ENCODE data around the gene TGM5. TPM values are rescaled to one million over a fixed set of nuclear protein-coding genes. Genes with fewer than 3 reads are reported as not detected.
"Not testable (repeated sequence)": the region's sequence is repeated elsewhere in the genome, so short reads cannot be mapped to it uniquely, and the experiment has no call there.

The TGM5 gene
- total RNA-seq, 1 experiment from 2014 or later = not detected

DNA sequence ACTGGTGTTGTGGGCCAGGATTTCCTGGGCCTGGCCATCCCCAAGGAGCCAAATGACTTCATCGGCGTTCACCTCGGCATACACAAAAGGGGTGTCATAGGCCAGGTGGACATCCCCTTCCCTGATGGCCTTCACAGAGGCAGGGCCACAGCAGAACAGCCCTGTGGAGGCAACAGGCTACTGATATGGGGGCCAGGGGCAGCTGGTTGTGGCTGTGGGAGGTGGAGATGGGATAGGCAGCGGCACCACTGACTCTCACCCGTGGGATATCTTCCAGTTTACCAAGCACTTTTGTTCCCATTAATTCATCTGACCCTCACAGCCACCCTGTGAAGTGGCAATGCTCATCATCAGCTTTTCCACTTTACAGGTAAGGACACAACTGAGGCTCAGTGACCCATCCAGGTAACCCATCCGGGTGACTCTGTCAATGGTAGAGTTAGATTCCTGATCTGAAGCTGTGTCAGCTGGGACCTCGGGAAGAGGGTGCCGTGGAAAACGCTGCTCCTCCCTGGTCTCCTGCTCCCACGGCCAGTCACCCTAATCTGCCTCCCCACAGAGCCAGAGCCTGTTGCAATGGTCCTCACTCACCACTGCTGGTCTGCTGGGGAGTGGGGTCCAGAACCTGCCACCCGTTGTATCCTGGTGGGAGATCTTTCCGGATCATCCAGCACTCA lies 15.3 kb upstream of the TGM5 start:
- DNase-seq = no peak
- Histone ChIP-seq H3K4me3 (ENCODE audit: insufficient read depth, low read depth, low read length) (no peak overlapping the region), H3K36me3 (replicated peaks; ENCODE audit: control insufficient read depth, insufficient read depth, low read length) (no peaks in the 10 kb centered on the region), H3K27me3 (ENCODE audit: control insufficient read depth, insufficient read depth, low read length) (no peaks in the 10 kb centered on the region; the same call in 1 of the 2 replicates)

DNA sequence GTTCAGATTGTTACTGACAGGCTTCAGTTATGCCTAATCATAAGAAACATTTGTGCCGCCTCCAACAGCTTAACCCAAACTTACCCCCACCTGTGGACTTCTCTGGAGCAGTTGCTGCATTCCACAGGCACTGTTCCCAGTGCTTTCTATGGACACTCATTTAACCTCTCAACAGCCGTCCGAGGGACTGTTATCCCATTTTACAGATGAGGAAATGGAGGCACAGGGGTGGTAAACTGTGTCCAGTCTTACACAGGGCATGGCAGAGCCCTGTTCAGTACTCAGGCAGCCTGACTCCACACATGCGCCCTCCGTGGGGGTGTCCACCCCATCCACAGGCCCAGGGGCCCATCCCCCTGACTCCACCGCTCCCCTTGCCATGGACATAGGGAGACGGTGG lies 14.3 kb upstream of the TGM5 start:
- Histone ChIP-seq H3K27me3 (ENCODE audit: control insufficient read depth, insufficient read depth, low read length) (no peaks in the 10 kb centered on the region), H3K4me3 (ENCODE audit: insufficient read depth, low read depth, low read length) (no peak overlapping the region), H3K36me3 (replicated peaks; ENCODE audit: control insufficient read depth, insufficient read depth, low read length) (no peaks in the 10 kb centered on the region)
- no peak for DNase-seq

DNA sequence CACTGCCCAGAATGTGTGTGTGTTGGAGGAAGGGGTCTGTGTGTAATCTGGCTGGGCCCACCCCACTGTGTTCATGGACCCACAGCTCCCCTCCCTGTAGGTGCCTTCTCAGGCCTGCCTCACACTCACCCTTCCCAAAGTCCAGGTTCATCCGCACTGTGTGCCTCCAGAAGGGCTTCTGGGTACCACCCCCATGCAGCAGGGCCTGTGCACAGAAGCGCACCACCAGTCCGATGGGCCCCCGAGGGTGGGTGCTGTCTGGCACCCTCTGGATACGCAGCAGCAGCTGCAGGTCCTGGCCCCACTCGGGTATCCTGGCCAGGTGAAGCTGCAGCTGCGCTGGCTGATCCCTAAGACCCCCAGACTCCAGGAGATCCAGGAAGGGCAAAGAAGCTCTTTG lies 12.8 kb upstream of the TGM5 start:
- Histone ChIP-seq H3K4me3 (ENCODE audit: insufficient read depth, low read depth, low read length) (no peak overlapping the region), H3K36me3 (replicated peaks; ENCODE audit: control insufficient read depth, insufficient read depth, low read length) (no peaks in the 10 kb centered on the region), H3K27me3 (ENCODE audit: control insufficient read depth, insufficient read depth, low read length) (no peaks in the 10 kb centered on the region)
- no peak for DNase-seq

DNA sequence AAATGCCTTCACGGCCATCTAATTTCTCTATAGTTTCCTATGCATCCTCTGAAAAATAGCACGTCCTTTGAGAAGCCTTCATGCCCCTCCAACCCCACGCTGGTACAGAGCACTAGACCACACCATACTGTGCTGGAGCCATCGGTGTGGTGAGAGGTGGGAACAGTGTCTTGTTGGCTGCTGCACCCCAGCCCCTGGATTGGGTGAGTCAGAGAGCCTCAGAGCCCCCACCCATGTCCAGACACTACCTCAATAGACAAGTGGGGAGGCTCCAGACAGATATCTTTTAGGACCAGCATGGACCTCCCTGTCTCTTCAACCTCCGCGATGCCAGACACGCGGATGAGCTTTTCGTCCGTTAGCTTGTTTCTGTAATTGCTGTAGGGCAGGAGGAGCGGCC lies 12.1 kb upstream of the TGM5 start:
- Histone ChIP-seq H3K27me3 (ENCODE audit: control insufficient read depth, insufficient read depth, low read length) (no peaks in the 10 kb centered on the region), H3K4me3 (ENCODE audit: insufficient read depth, low read depth, low read length) (no peak overlapping the region), H3K36me3 (replicated peaks; ENCODE audit: control insufficient read depth, insufficient read depth, low read length) (no peaks in the 10 kb centered on the region)
- DNase-seq = no peak

DNA sequence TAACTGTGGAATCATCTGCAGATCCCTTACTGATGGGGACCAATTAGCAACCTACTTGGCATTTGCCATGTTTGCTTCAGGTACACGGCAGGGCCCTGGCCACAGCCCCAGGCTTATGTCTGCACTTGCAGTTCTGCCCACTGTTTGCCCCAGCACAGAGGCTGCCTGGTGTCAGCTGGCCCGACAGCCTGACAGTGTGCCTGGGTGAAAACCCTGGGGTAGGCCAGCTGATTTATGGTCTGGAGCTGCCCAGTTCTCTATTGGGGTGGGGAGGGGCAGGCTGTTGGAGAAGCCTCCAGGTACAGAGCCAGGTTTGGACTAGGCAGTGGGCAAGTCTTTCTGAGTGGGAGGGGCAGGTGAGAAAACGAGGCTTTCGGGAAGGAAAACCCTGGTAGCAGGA lies 11.2 kb upstream of the TGM5 start:
- no peaks in the 10 kb centered on the region for H3K27me3 ChIP-seq (ENCODE audit: control insufficient read depth, insufficient read depth, low read length)
- no peak overlapping the region for H3K4me3 ChIP-seq (ENCODE audit: insufficient read depth, low read depth, low read length)
- no peak for DNase-seq
- H3K36me3 ChIP-seq (replicated peaks; ENCODE audit: control insufficient read depth, insufficient read depth, low read length) = no peaks in the 10 kb centered on the region

DNA sequence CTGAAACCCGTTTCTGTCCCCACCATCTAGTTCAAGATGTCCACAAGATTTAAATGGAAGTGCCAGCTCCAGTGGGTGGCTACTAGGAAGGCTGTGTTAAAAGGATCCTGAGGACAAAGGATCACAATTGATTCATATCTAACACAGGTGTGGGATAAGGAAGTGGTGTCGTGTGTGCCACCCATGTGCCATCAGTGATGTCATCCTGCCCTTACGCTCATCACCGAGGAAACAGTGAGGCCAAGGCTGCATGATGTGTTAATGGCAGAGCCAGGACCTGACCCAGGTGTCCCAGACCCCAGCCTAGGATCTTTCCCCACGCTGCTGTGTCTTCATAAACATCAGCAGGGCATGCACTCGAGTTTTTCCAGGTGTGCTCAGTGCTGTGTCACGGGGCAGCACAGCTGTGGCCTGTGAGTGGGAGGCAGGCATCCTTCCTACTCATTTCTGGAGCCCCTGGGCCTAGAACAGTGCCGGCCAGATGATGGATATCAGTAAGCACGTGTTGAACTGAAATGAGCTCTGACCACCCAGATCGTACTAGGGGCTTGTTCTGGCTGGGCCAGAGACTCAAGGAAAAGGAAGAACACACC lies 10.6 kb upstream of the TGM5 start:
- no peak for DNase-seq
- H3K4me3 ChIP-seq (ENCODE audit: insufficient read depth, low read depth, low read length) = no peak overlapping the region
- H3K27me3 ChIP-seq (ENCODE audit: control insufficient read depth, insufficient read depth, low read length) = no peaks in the 10 kb centered on the region
- no peaks in the 10 kb centered on the region for H3K36me3 ChIP-seq (replicated peaks; ENCODE audit: control insufficient read depth, insufficient read depth, low read length)

DNA sequence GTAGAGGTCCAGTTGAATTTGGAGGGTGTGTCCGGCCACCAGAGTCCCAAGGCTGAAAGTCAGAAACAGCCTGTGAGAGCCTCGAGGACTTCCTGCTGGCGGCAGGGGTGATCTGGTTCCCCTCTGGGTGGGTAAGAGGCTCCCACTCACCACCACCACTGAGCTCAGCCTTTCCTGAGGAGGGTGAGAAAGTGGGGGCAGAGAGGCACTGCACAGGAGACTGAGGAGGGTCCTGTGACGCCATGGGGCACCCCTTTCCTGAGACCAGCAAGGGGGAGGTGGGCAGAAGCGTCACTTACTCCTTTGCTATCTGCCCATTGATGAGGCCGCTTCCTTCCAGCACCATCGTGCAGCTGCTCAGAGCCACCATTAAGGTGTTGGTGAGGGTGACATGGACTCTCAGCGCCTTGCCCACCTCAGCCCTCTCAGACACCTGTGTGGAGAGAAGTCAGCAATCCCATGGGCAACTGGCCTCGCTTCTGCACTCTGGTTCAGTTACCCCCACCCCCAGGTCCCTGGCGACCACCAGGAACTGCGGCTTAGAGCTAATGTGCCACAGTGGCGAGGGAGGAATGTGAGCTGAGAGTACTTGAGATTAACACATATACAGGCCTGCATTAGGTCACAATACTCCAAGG lies 10.0 kb upstream of the TGM5 start:
- H3K27me3 ChIP-seq (ENCODE audit: control insufficient read depth, insufficient read depth, low read length) = no peaks in the 10 kb centered on the region
- no peak overlapping the region for H3K4me3 ChIP-seq (ENCODE audit: insufficient read depth, low read depth, low read length)
- H3K36me3 ChIP-seq (replicated peaks; ENCODE audit: control insufficient read depth, insufficient read depth, low read length) = no peaks in the 10 kb centered on the region
- no peak for DNase-seq

DNA sequence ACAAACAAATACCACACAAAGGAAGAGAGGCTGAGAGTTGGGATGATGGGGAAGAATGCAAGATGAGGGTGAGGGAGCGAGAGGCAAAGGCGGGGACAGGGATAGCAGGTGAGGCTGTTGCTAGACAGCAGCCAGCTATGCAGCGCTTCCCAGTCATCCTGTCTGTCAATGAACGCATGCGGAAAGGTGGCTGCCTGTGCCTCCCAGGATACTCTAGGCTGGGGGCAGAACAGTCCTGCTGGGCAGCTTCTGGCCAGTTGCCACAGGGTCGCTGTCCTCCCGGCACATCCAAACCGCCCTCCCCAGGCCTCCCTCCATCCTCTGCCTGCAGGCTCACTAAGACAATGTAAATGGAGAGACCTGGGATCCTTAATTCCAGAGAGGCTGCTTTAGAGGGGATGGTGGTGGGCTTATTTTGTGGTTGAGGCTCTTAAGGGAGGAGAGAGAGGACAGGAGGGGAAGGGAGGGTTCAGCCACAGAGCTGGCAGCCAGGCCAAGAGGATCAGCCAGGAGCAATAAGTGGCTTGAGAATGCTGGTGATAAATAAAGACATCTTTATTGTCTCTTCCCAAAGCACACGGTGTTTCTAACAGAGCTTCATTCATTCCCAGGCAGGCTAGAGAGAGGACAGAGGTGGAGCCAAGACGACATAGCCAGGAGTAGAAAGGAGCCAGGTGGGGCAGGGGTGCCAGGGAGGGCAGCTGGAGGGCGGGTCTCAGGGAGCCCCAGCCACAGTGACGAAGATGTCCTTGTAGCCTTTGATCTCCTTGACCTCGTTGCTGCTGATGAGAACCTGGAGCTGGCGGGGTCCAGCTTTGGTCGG lies 9.2 kb upstream of the TGM5 start:
- Histone ChIP-seq H3K36me3 (replicated peaks; ENCODE audit: control insufficient read depth, insufficient read depth, low read length) (no peaks in the 10 kb centered on the region), H3K4me3 (ENCODE audit: insufficient read depth, low read depth, low read length) (no peak overlapping the region), H3K27me3 (ENCODE audit: control insufficient read depth, insufficient read depth, low read length) (no peaks in the 10 kb centered on the region)
- no peak for DNase-seq

DNA sequence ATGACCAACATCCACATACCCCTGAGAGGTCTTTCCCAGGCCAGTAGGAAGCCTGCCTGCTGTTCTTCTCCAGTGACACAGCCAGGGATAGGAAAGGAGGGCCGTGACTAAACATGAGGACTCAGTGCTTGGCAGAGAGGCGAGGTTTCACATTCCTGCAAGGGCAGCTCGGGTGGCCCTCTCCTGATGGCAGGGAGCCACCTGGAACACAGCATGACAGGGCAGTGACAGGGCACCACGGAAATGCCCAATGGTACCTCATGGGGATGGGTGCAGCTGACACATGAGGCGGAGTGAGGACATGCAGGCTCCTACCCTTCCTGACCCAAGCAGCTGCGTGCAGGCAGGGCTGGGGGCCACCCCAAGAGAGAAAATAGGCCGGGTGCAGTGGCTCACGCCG lies 7.4 kb upstream of the TGM5 start:
- no peaks in the 10 kb centered on the region for H3K27me3 ChIP-seq (ENCODE audit: control insufficient read depth, insufficient read depth, low read length)
- H3K36me3 ChIP-seq (replicated peaks; ENCODE audit: control insufficient read depth, insufficient read depth, low read length) = no peaks in the 10 kb centered on the region
- H3K4me3 ChIP-seq (ENCODE audit: insufficient read depth, low read depth, low read length) = no peak overlapping the region
- no peak for DNase-seq

DNA sequence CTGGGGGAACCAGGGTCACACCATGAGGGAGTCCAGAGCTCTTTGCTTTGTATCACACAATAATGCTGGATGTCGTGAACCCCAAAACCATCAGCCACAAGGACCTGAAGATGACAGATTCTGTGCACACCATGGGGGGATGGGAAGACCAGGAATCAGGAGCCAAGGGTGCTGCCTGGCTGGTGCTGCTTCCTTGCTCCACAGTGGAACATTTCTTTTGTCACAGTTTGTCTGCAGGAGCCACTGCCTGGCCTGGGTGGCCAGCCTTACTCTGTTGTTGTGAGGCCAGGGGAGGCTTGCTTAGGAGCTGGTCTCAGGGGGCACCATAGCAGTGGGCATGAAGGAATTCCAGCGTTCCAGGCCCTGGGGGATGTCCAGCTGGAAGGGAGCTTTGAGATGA lies 6.5 kb upstream of the TGM5 start:
- Histone ChIP-seq H3K36me3 (replicated peaks; ENCODE audit: control insufficient read depth, insufficient read depth, low read length) (no peaks in the 10 kb centered on the region), H3K27me3 (ENCODE audit: control insufficient read depth, insufficient read depth, low read length) (no peaks in the 10 kb centered on the region), H3K4me3 (ENCODE audit: insufficient read depth, low read depth, low read length) (no peak overlapping the region)
- DNase-seq = no peak

DNA sequence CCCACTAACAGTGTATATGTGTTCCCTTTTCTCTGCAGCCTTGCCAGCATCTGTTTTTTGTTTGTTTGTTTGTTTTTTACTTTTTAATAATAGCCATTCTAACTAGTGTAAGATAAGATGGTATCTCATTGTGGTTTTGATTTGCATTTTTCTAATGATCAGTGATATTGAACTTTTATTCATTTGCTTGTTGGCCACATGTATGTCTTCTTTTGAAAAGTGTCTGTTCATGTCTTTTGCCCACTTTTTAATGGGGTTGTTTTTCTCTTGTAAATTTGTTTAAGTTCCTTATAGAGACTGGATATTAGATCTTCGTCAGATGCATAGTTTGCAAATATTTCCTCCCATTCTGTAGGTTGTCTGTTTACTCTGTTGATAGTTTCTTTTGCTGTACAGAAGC lies 5.2 kb upstream of the TGM5 start:
- not testable (repeated sequence) for H3K36me3 ChIP-seq (replicated peaks; ENCODE audit: control insufficient read depth, insufficient read depth, low read length); H3K27me3 ChIP-seq (ENCODE audit: control insufficient read depth, insufficient read depth, low read length); DNase-seq; H3K4me3 ChIP-seq (ENCODE audit: insufficient read depth, low read depth, low read length)

DNA sequence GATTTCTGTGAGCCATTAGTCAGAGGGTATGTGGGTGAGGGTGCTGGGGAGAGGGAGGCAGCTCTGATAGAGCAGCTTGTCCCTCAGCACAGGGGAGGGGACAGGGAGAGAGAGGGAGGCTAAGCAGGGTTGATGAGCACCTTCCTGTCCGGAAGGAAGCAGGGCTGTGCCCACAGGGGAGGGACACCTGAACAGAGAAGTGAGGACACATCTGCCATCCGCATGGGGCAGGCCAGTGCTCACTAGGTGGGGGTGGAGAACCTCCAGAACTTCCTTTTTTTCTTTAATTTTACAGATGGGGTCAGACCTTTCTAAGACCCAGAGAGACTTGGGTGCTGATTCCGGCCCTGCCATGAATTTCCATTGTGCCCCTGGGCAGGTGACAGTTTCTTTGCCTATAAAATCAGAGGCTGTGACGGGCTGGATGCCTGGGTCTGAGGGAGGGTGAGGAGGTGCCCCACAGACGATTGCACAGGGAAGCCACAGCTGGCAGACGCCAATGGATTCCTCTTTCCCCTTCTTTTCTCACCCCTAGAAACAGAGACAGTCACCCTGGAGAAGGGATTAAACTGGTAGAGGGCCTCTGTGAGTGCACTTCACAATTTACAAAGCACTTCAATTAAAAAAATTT lies 4.1 kb upstream of the TGM5 start:
- Histone ChIP-seq H3K36me3 (replicated peaks; ENCODE audit: control insufficient read depth, insufficient read depth, low read length) (no peaks in the 10 kb centered on the region), H3K4me3 (ENCODE audit: insufficient read depth, low read depth, low read length) (no peak overlapping the region), H3K27me3 (ENCODE audit: control insufficient read depth, insufficient read depth, low read length) (no peaks in the 10 kb centered on the region)
- DNase-seq = no peak

DNA sequence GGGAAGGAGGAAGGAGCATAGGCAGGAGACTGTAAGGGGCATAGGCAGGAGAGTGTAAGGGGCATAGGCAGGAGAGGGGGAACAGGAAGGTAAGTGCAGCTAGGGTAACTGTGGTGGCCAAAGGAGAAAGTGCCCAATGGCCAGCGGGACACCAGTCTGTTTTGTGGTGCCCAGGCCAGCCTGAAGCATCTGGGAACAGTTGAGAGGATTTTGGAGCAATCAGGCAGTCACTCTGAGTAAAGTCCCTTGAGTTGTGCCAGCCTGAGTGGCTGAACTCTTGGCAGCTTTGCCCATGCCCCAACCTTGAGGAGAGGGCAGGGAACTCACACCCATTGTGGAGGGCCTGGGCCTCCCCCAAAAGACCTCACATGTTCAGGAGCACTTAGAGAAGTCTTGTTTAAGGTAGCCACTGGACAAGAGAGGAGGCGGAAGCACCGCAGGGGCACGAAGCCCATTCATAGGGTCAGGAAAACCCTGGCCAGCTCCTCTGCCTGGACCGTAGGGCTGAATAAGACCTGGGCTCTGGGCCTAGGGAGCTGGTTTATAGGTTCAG lies 3.5 kb upstream of the TGM5 start:
- Histone ChIP-seq H3K36me3 (replicated peaks; ENCODE audit: control insufficient read depth, insufficient read depth, low read length) (no peaks in the 10 kb centered on the region), H3K27me3 (ENCODE audit: control insufficient read depth, insufficient read depth, low read length) (no peaks in the 10 kb centered on the region), H3K4me3 (ENCODE audit: insufficient read depth, low read depth, low read length) (no peak overlapping the region)
- DNase-seq = no peak
